HG02763 (cell line): ENCODE data around the gene TRERF1.
"Not testable (repeated sequence)": the region's sequence is repeated elsewhere in the genome, so short reads cannot be mapped to it uniquely, and the experiment has no call there.

Source experiments
- ATAC-seq: cut with Tn5 transposase; IDR thresholded peaks from one replicate; pipeline ENCODE4 v1.9.1; 2021; ENCODE audit warnings: mild to moderate bottlenecking, moderate library complexity; ENCODE audit not compliant: unreplicated experiment

Gene TRERF1

GRCh38 chr6:42200035-42200434 is 251.7 kb downstream of the TRERF1 start:
- no peak for ATAC-seq

DNA sequence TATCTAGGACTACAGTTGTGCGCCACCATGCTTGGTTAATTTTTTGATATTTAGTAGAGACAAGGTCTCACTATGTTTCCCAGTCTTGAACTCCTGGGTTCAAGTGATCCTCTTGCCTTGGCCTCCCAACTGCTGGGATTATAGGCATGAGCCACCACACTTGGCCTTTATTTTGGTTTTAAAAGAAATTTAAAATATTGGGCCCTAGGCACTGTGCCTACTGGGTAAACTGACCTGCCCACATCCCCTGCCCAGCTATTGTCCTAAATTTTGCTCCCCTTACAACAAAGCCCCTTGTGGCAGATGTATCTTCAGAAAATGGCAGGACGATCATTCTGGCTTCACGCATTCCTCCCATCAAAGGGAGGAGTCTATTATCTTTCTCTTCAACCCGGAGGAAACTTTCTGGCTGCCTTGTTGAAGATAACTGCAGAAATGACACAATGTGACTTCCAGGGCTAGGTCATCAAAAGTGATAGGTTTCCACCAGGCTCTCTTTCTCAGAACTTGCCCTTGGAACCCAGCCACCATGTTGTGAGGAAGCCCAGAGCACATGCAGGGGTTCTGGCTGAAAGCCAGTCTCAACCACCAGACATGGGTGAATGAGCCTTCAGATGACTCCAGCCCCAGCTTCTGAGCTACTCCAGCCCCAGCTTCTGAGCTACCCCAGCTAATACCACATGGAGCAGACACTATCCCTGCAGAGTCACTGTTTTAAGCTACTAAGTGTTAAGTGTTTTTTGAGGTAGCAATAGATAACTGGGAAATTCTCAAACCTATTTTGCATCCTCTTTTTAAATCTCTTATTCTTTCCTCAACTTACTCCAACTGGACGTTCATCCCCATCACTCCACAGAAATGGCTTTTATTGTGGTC is 252.4 kb downstream of the TRERF1 start:
- ATAC-seq, result no peak

DNA sequence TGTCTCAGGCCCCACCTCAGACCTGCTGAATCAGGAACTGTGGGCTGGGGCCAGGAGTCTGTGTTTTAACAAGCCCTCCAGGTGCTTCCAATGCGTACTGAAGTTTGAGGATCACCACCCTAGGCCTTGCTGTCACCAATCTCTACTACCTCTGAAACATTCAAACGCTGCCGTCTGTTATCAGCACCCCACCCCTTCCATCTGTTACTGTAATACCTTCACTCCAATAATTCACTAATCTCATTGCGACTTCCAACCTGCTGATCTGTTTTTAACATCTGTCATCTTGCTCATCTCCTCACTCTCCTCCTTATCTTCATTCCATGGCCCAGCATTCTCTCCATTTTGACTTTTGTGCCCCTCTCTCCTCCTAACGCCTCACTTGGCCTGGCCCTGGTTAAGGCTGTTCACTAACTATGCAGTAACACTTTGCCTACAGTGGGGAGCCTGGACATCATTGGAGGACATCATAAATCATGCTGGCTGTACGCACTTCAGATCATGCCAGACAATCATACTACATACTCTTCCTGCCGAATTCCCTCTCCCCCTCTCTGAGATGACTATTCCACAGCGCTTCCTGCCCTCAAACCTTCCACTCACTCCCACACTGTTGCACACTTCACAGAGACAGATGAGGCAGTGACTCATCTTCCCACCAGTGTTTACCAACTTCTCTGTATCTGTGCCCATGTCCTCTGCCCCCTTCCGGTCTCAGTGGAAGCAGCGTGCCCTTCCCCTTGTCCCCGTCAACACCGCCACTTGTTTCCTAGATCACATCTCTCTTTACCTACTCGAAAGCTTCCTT is 254.0 kb downstream of the TRERF1 start:
- no peak for ATAC-seq

DNA sequence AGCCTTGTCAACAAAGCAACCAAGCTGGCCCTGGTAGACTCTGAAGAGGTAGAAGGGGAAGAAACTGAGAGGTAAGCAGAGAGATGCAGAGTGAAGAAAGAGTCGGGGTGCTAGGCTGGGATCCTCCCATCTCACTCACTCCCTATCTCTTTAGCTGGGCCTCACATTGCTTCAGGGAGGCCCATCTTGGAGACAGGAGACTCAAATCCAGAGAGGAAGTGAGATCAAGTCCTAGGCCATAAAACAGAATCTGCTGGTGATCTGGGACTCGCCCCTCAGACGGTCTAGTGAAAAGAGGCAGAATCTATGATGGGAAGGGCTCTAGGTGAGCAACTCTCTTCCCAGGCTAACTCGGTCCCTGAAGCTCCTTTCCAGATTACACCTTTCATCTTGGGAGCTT is 256.3 kb downstream of the TRERF1 start:
- no peak for ATAC-seq

DNA sequence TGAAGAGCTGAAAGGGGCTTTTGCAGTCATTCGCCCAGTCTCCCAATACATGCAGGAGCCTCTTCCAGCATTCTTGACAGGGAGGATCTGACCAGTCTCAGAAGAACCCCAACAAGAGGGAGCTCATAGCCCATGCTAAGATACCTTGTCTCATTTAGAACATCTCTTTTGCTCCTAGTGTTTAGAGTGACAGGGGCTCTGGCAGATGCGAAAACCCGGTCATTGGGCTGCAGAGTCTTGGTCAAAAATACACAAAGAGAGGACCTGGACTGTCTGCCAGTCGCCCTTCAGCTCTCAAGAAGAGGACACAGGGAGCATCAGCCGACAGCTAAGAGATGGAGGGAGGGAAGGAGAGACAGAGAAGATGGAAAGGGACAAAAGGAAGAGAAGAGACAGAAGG is 257.7 kb downstream of the TRERF1 start:
- ATAC-seq, result no peak

- ATAC-seq, result no peak
Observed at GRCh38 chr6:42193491-42193894, 258.2 kb downstream of the TRERF1 start.

- not testable (repeated sequence) for ATAC-seq
Observed at GRCh38 chr6:42192385-42192784, 259.3 kb downstream of the TRERF1 start.

GRCh38 chr6:42190554-42191183 is 261.1 kb downstream of the TRERF1 start:
- ATAC-seq, result no peak

- ATAC-seq, result no peak
Observed at GRCh38 chr6:42188406-42188805, 263.3 kb downstream of the TRERF1 start.

DNA sequence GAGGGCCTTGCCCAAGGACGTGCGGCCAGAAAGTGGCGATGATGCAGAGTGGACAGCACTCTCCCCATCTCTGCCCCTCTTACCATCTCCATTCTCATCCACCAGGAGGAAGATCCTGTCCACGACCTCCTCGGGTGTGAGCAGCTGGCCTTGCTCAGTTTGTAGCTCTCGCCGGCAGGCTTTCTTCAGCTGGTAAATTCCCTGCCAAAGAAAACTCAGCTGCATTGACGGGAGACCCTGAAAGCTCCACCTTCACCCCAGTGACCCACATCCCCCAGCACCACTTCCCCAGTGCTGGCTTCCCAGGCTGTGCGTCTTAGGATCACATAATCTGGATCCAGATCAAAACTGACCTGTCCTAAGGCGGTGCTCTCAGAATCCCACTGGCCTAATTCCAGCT is 266.1 kb downstream of the TRERF1 start:
- no peak for ATAC-seq

- no peak for ATAC-seq
Observed at GRCh38 chr6:42184475-42184874, 267.3 kb downstream of the TRERF1 start.

DNA sequence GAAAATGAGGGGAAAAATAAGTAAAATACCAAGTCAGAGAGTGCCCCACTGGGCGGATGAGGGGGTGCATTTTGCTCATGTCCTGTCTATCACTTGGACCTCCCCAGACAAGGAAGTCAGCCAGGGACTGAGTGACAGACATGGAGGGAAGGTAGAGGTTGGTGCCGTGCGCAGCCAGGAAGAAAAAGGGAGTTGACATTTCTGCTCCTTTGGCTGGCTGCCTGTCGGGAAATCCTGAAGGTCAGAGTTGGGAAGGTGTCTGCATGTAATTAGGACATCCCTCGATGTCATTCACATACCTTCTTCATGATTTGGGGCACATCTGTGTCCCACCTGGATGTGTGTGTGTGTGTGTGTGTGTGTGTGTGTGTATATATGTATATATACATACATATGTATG is 269.6 kb downstream of the TRERF1 start:
- ATAC-seq, result no peak

DNA sequence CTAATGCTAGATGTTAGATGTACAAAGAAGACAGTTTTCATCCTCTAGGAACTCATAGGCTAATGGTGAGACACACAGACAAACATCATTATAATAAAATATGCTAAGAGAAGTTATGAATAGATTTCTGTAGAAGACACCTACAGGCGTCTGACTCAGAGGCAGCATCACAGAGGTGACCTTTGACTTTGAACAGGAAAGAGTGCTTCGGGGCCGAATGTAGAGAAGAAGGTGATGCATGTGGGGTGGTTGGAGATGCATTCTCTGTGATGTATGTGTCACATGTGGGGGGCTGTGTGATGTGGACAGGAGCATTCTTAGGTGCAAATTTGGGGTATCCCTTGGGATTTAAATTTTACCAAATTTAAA is 271.8 kb downstream of the TRERF1 start:
- ATAC-seq, result no peak

- ATAC-seq, result no peak
Observed at GRCh38 chr6:42179261-42179944, 272.3 kb downstream of the TRERF1 start.

- no peak for ATAC-seq
Observed at GRCh38 chr6:42177514-42178364, 274.0 kb downstream of the TRERF1 start.

DNA sequence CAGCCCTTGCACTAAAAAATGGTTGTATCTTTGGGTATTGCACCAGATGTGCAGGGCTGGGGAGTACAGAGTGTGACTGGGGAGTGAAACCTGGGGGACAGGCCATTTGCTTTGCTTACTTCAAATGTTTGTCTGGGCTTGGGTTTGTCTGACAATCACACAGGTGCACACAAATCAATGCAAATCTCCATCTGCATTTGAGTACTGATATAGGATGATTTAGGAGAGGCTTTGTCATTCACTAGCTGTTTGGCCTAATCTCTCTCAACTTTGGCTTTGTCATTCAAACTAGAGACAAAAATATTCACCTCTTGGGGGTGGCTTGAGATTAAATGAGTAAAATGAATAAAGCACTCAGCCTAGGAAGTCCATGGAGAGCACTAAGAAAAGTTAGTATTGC is 274.7 kb downstream of the TRERF1 start:
- no peak for ATAC-seq

- no peak for ATAC-seq
Observed at GRCh38 chr6:42175860-42176259, 275.9 kb downstream of the TRERF1 start.
